Activated CD4-positive, alpha-beta memory T cell treated with anti-CD3 and anti-CD28 coated beads for 36 hours (primary cell): ENCODE measurements around the gene SEMA6A. TPM values are rescaled to one million over a fixed set of nuclear protein-coding genes. Genes with fewer than 3 reads are reported as not detected.

Experiments
- CTCF ChIA-PET: fragments of 350-600 bp; sonication (Branson Sonifier 250); formaldehyde crosslinking; loops from one replicate; lab custom pipeline; 2021; ENCODE audit warnings: antibody characterized with exemption, inconsistent platforms; lab: Charles Lee
- POLR2A ChIA-PET: fragments of 350-600 bp; sonication (Branson Sonifier 250); formaldehyde crosslinking; loops from one replicate; lab custom pipeline; 2021; ENCODE audit warnings: antibody characterized with exemption; lab: Charles Lee
- DNase-seq: peaks from one replicate; pipeline ENCODE4 v3.0.0-alpha.2; 2020
- H3K27ac Mint-ChIP-seq: one replicate; pipeline ENCODE4 v1.8.0; 2021; ENCODE audit warnings: mixed read lengths
- H3K27me3 Mint-ChIP-seq: one replicate; pipeline ENCODE4 v1.8.0; 2021; ENCODE audit warnings: mixed read lengths
- H3K36me3 Mint-ChIP-seq: one replicate; pipeline ENCODE4 v1.8.0; 2021; ENCODE audit warnings: mixed read lengths
- H3K4me1 Mint-ChIP-seq: one replicate; pipeline ENCODE4 v1.8.0; 2021; ENCODE audit warnings: low read depth, mixed read lengths
- H3K4me3 Mint-ChIP-seq: one replicate; pipeline ENCODE4 v1.8.0; 2021; ENCODE audit warnings: mild to moderate bottlenecking, mixed read lengths
- H3K9me3 Mint-ChIP-seq: one replicate; pipeline ENCODE4 v1.8.0; 2021; ENCODE audit warnings: mixed read lengths
- intact Hi-C: fragments of 100-400 bp; cut with micrococcal nuclease; formaldehyde crosslinking; loops from one replicate; pipeline ENCODE4 v1.15.1; 2023
- total RNA-seq, 2 experiments: library from RNA; stranded (reverse); gene quantifications; one replicate each; pipeline ENCODE4 v1.2.3, GENCODE V29; 2021

Gene SEMA6A
- total RNA-seq, 2 experiments from 2014 or later = not detected

GRCh38 chr5:116593340-116593739 lies 18.7 kb upstream of the SEMA6A start:
- no peak for DNase-seq
- Mint-ChIP-seq H3K36me3 (no peaks in the 10 kb centered on the region), H3K4me3 (no peak overlapping the region), H3K27me3 (no peaks in the 10 kb centered on the region), H3K27ac (no peak overlapping the region), H3K4me1 (no peaks in the 10 kb centered on the region), H3K9me3 (peaks cover 3% of the 10 kb centered on the region)
- ChIA-PET POLR2A (no interaction called here), CTCF (interaction anchor here (0.6 kb wide), 1 partner anchor 8 kb away, joined by 4 read pairs; no protein-coding TSS in a partner anchor)
- intact Hi-C loops = no loop called here

GRCh38 chr5:116585227-116585626 lies 10.6 kb upstream of the SEMA6A start:
- H3K4me3 Mint-ChIP-seq = no peak overlapping the region
- no peaks in the 10 kb centered on the region for H3K36me3 Mint-ChIP-seq
- no peaks in the 10 kb centered on the region for H3K9me3 Mint-ChIP-seq
- POLR2A ChIA-PET = no interaction called here
- H3K27ac Mint-ChIP-seq = no peak overlapping the region
- no peaks in the 10 kb centered on the region for H3K4me1 Mint-ChIP-seq
- H3K27me3 Mint-ChIP-seq = peaks cover 15% of the 10 kb centered on the region
- CTCF ChIA-PET = interaction anchor here (0.7 kb wide), 1 partner anchor 8 kb away, joined by 4 read pairs; no protein-coding TSS in a partner anchor
- intact Hi-C loops = no loop called here
- no peak for DNase-seq

- DNase-seq = no peak
- Mint-ChIP-seq H3K27me3 (peaks cover 21% of the 10 kb centered on the region), H3K36me3 (no peaks in the 10 kb centered on the region), H3K4me1 (no peaks in the 10 kb centered on the region), H3K27ac (no peak overlapping the region), H3K4me3 (no peak overlapping the region), H3K9me3 (no peaks in the 10 kb centered on the region)
- POLR2A ChIA-PET = no interaction called here
- intact Hi-C loops = no loop called here
- CTCF ChIA-PET = no interaction called here
These were observed 9.2 kb upstream of the SEMA6A start for GRCh38 chr5:116583862-116584222.

- ChIA-PET POLR2A (no interaction called here), CTCF (no interaction called here)
- Mint-ChIP-seq H3K27me3 (peaks cover 25% of the 10 kb centered on the region), H3K27ac (no peak overlapping the region), H3K36me3 (no peaks in the 10 kb centered on the region), H3K4me1 (no peaks in the 10 kb centered on the region), H3K4me3 (no peak overlapping the region), H3K9me3 (no peaks in the 10 kb centered on the region)
- DNase-seq = no peak
- intact Hi-C loops = no loop called here
These were observed 8.7 kb upstream of the SEMA6A start for GRCh38 chr5:116583085-116583861.

DNA sequence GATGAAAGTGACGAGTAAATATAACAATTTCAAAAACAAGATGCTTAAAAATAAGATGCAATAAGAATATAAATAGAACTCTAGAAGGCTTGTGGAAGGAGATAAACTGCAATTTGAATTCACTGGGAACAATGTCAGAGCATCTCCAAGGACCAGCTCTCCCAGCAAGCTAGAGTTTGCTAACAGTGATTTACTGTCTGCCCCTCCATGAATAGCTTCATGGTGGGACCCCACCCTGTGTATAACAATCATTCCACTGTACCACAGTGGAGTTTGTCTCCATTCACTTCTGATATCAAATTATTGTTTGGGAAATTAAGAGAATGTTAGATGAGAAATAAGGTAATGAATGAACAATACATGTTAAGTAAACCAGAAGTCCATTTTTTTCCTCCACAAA lies 7.3 kb upstream of the SEMA6A start:
- DNase-seq = no peak
- H3K4me1 Mint-ChIP-seq = peaks cover 6% of the 10 kb centered on the region
- intact Hi-C loops = no loop called here
- no peak overlapping the region for H3K27ac Mint-ChIP-seq
- CTCF ChIA-PET = no interaction called here
- H3K27me3 Mint-ChIP-seq = peaks cover 34% of the 10 kb centered on the region
- H3K4me3 Mint-ChIP-seq = no peak overlapping the region
- H3K9me3 Mint-ChIP-seq = no peaks in the 10 kb centered on the region
- no peaks in the 10 kb centered on the region for H3K36me3 Mint-ChIP-seq
- POLR2A ChIA-PET = no interaction called here

DNA sequence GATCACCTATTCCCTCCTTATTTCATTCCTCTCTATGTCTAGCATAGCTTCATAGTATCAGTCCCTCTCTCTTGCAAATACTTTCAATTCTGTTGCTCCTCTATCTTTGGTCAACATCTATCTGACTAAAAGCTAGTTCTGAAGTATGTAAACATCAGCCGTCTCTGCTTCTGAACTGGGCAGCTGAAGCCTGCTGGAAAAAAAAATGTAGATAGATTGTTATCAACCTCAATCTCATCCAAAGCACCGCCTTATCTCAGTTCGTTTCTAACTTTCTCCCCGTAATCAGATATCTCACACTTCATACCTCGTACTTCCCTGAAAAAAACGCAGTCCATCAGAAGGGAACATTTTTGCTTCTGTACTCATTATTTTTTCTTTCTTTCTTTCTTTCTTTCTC lies 4.5 kb upstream of the SEMA6A start:
- H3K27me3 Mint-ChIP-seq = peaks cover 50% of the 10 kb centered on the region
- no peak overlapping the region for H3K27ac Mint-ChIP-seq
- H3K4me1 Mint-ChIP-seq = peaks cover 22% of the 10 kb centered on the region
- H3K36me3 Mint-ChIP-seq = no peaks in the 10 kb centered on the region
- intact Hi-C loops = loop anchor here (5.0 to 10.0 kb wide), 2 partner anchors 176 to 442 kb away; no protein-coding TSS in a partner anchor
- ChIA-PET CTCF (no interaction called here), POLR2A (no interaction called here)
- no peaks in the 10 kb centered on the region for H3K9me3 Mint-ChIP-seq
- no peak for DNase-seq
- H3K4me3 Mint-ChIP-seq = no peak overlapping the region

DNA sequence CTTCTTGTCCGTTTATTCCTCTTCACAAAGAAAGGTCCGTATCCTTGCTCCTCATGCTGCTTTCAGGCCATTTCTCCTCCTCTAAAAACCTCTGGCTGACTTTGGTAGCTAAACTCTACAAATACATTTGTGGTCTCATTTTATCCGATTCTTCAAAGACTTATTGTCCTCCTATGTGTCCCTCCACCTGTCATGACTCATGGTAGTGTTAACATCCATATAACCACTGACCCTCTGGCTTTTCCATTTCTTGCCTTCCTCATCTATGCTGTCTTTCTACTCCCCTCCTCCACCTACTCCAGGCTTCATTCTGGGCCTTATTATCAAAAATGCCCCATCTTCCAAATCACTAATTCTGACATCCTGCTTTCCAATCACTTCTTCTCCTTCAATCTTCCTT lies 4.1 kb upstream of the SEMA6A start:
- Mint-ChIP-seq H3K27me3 (peaks cover 50% of the 10 kb centered on the region), H3K4me1 (peaks cover 22% of the 10 kb centered on the region), H3K36me3 (no peaks in the 10 kb centered on the region), H3K9me3 (no peaks in the 10 kb centered on the region), H3K27ac (no peak overlapping the region), H3K4me3 (no peak overlapping the region)
- DNase-seq = no peak
- CTCF ChIA-PET = no interaction called here
- intact Hi-C loops = loop anchor here (5.0 to 10.0 kb wide), 2 partner anchors 176 to 441 kb away; no protein-coding TSS in a partner anchor
- POLR2A ChIA-PET = no interaction called here

- ChIA-PET POLR2A (no interaction called here), CTCF (interaction anchor here (0.5 kb wide), 1 partner anchor 363 kb away, joined by 3 read pairs; no protein-coding TSS in a partner anchor)
- DNase-seq = peak; percentile 38
- no peaks in the 10 kb centered on the region for H3K9me3 Mint-ChIP-seq
- H3K27me3 Mint-ChIP-seq = peaks cover 64% of the 10 kb centered on the region
- no peak overlapping the region for H3K4me3 Mint-ChIP-seq
- H3K4me1 Mint-ChIP-seq = peaks cover 25% of the 10 kb centered on the region
- intact Hi-C loops = loop anchor here (5.0 to 10.0 kb wide), 2 partner anchors 178 to 440 kb away; no protein-coding TSS in a partner anchor
- no peak overlapping the region for H3K27ac Mint-ChIP-seq
- H3K36me3 Mint-ChIP-seq = no peaks in the 10 kb centered on the region
These were observed 2.6 kb upstream of the SEMA6A start for GRCh38 chr5:116577064-116577788.

GRCh38 chr5:116576053-116576713 lies 1.6 kb upstream of the SEMA6A start:
- CTCF ChIA-PET = no interaction called here

GRCh38 chr5:116575326-116576052 lies 866 bp upstream of the SEMA6A start:
- H3K4me3 Mint-ChIP-seq = peak overlapping the region; percentile 49
- POLR2A ChIA-PET = no interaction called here
- no peaks in the 10 kb centered on the region for H3K36me3 Mint-ChIP-seq
- peaks cover 25% of the 10 kb centered on the region for H3K4me1 Mint-ChIP-seq
- no peak for DNase-seq
- H3K27ac Mint-ChIP-seq = no peak overlapping the region
- intact Hi-C loops = loop anchor here (1.0 to 10.0 kb wide), 3 partner anchors 179 to 438 kb away; no protein-coding TSS in a partner anchor
- H3K27me3 Mint-ChIP-seq = peaks cover 71% of the 10 kb centered on the region
- no peaks in the 10 kb centered on the region for H3K9me3 Mint-ChIP-seq
- CTCF ChIA-PET = no interaction called here

More at GRCh38 chr5:116576053-116576713, 1.6 kb upstream of the SEMA6A start:
- Mint-ChIP-seq H3K4me1 (peaks cover 25% of the 10 kb centered on the region), H3K36me3 (no peaks in the 10 kb centered on the region), H3K4me3 (no peak overlapping the region), H3K9me3 (no peaks in the 10 kb centered on the region), H3K27me3 (peaks cover 68% of the 10 kb centered on the region), H3K27ac (no peak overlapping the region)
- intact Hi-C loops = loop anchor here (1.0 to 10.0 kb wide), 3 partner anchors 179 to 439 kb away; no protein-coding TSS in a partner anchor
- peak; percentile 57 for DNase-seq
- POLR2A ChIA-PET = no interaction called here

GRCh38 chr5:116573702-116574366 lies 789 bp downstream of the SEMA6A start:
- Mint-ChIP-seq H3K27ac (no peak overlapping the region), H3K4me1 (peaks cover 25% of the 10 kb centered on the region), H3K4me3 (peak overlapping the region; percentile 58), H3K9me3 (no peaks in the 10 kb centered on the region), H3K27me3 (peaks cover 74% of the 10 kb centered on the region), H3K36me3 (no peaks in the 10 kb centered on the region)
- peak; percentile 9 for DNase-seq
- CTCF ChIA-PET = no interaction called here
- POLR2A ChIA-PET = no interaction called here
- intact Hi-C loops = loop anchor here (10.0 kb wide), 1 partner anchor 181 kb away; no protein-coding TSS in a partner anchor
